ENCODE data around the gene IFIT1.

The IFIT1 gene

GRCh38 chr10:89421018-89421476 is 28.6 kb downstream of the IFIT1 start:
- no peaks in the 10 kb centered on the region for H3K9me3 Mint-ChIP-seq

GRCh38 chr10:89425000-89425399 is 32.6 kb downstream of the IFIT1 start:
- Mint-ChIP-seq H3K4me3 (peak overlapping the region in 1 of 3 experiments; percentile 62), H3K9me3 (no peaks in the 10 kb centered on the region), H3K4me1 (peaks cover 22% of the 10 kb centered on the region), H3K27ac (peak overlapping the region; percentile 96 to 99 (median 97)), H3K36me3 (ENCODE audit: low read depth) (no peaks in the 10 kb centered on the region), H3K27me3 (ENCODE audit: low read depth) (no peaks in the 10 kb centered on the region)
- TF ChIP-seq CTCF (IDR thresholded peaks at IDR 0.05; ENCODE audit: unreplicated experiment in 3 of 3): no peak

More at GRCh38 chr10:89421018-89421476, 28.6 kb downstream of the IFIT1 start:
- no peak overlapping the region for H3K4me3 Mint-ChIP-seq
- TF ChIP-seq CTCF (IDR thresholded peaks at IDR 0.05; ENCODE audit: unreplicated experiment in 3 of 3): no peak
- H3K27me3 Mint-ChIP-seq (ENCODE audit: low read depth): peaks cover under 1% of the 10 kb centered on the region
- no peak overlapping the region for H3K27ac Mint-ChIP-seq
- H3K36me3 Mint-ChIP-seq (ENCODE audit: low read depth): peaks cover 7% of the 10 kb centered on the region
- peaks cover 8% of the 10 kb centered on the region for H3K4me1 Mint-ChIP-seq

DNA sequence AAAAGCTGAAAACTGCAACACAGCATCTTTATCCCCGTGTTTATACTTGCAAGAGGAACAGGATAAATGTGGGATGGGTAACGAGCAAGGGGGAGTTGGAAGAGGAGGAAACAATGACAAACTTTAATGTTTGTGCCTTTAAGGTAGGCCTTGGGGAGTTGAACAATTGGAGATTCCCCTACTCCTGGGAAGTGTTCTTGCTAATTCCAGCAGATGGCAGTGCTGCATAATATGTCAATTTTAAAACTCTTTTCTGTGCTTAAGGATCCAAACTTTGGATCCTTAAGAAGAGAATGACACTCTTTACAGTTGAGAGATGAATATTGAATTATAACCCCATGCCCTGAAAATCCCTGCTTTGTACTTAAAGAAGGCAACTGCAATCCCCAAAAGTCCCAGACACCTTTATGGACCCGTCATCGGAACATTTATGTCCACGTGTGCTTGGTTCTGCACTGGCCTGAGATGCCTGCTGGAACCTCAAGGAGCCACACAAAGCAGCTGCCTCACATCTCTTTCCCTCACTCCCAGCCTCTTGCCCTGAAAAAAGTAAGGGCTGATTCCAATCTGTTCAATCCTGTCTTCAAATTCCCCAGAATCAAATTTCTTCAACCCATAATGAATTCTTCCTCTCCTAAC is 33.9 kb downstream of the IFIT1 start:
- H3K36me3 Mint-ChIP-seq (ENCODE audit: low read depth): no peaks in the 10 kb centered on the region
- peak; percentile 79 to 85 (median 80) for TF ChIP-seq CTCF (IDR thresholded peaks at IDR 0.05; ENCODE audit: unreplicated experiment in 3 of 3)
- H3K9me3 Mint-ChIP-seq: no peaks in the 10 kb centered on the region
- H3K4me1 Mint-ChIP-seq: peaks cover 22% of the 10 kb centered on the region
- H3K4me3 Mint-ChIP-seq: no peak overlapping the region
- H3K27me3 Mint-ChIP-seq (ENCODE audit: low read depth): no peaks in the 10 kb centered on the region
- H3K27ac Mint-ChIP-seq: peak overlapping the region; percentile 96 to 99 (median 97)

DNA sequence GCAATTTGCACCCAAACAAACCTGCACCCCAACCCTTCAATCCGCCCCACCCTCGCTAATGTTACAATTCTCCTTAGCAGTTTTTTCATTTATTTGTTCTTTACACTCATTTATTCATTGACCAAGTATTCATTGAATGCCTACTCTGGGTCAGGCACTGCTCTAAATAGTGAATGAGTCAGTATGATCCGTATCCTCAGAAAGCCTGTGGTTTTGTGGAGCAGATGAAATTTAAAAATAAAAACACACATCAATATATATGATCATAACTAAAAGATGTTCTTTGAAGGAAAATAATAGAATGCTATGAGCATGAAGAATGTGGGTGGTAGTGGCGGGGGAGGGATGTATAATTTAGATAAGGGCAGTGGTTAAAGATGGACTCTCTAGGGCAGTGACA is 35.2 kb downstream of the IFIT1 start:
- no peak overlapping the region for H3K4me3 Mint-ChIP-seq
- H3K4me1 Mint-ChIP-seq: peaks cover 28% of the 10 kb centered on the region
- TF ChIP-seq CTCF (IDR thresholded peaks at IDR 0.05; ENCODE audit: unreplicated experiment in 3 of 3): no peak
- peak overlapping the region in 2 of 3 experiments; percentile 22 to 48 for H3K27ac Mint-ChIP-seq
- H3K27me3 Mint-ChIP-seq (ENCODE audit: low read depth): no peaks in the 10 kb centered on the region
- no peaks in the 10 kb centered on the region for H3K36me3 Mint-ChIP-seq (ENCODE audit: low read depth)
- H3K9me3 Mint-ChIP-seq: no peaks in the 10 kb centered on the region

DNA sequence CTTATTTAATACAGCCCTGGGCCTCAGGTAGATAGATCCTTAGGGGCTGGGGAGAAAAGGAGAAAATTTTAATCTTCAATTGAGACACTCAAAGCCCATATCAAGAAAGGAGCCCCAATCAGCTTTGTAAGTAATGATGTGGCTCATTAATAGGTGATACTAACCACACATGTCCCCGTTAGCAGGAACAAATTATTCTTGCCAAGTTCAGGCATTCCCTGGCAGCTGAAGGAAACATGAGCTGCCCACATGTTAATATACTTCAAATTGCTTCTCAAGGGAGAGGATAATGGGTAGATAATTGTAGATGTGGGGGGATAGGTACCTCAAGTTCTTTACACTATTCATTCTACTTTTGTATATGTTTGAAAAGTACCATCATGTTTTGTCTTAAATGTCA is 36.5 kb downstream of the IFIT1 start:
- Mint-ChIP-seq H3K4me1 (peaks cover 28% of the 10 kb centered on the region), H3K27ac (no peak overlapping the region), H3K9me3 (no peaks in the 10 kb centered on the region), H3K27me3 (ENCODE audit: low read depth) (no peaks in the 10 kb centered on the region), H3K36me3 (ENCODE audit: low read depth) (no peaks in the 10 kb centered on the region), H3K4me3 (no peak overlapping the region)
- no peak for TF ChIP-seq CTCF (IDR thresholded peaks at IDR 0.05; ENCODE audit: unreplicated experiment in 3 of 3)

GRCh38 chr10:89431977-89432376 is 39.6 kb downstream of the IFIT1 start:
- no peaks in the 10 kb centered on the region for H3K27me3 Mint-ChIP-seq (ENCODE audit: low read depth)
- H3K4me3 Mint-ChIP-seq: no peak overlapping the region
- no peaks in the 10 kb centered on the region for H3K9me3 Mint-ChIP-seq
- no peak for TF ChIP-seq CTCF (IDR thresholded peaks at IDR 0.05; ENCODE audit: unreplicated experiment in 3 of 3)
- H3K36me3 Mint-ChIP-seq (ENCODE audit: low read depth): no peaks in the 10 kb centered on the region
- peaks cover 17% of the 10 kb centered on the region for H3K4me1 Mint-ChIP-seq
- H3K27ac Mint-ChIP-seq: peak overlapping the region; percentile 90 to 93 (median 92)

Data from nephron (organoid).